TTC549 (cell line): ENCODE results near the gene MYL9.
"Not testable (repeated sequence)": the region's sequence is repeated elsewhere in the genome, so short reads cannot be mapped to it uniquely, and the experiment has no call there.

Source experiments
- FAIRE-seq: peaks from 2 replicates; lab custom pipeline; 2012; peaks lifted over from hg19 to GRCh38; lab: Jason Lieb, UNC

Gene MYL9

GRCh38 chr20:36541227-36541767, at the start of gene MYL9:
Gene MYL9, plus strand, starts transcription at chr20:36541519. Its CDS starts 3,366 bp downstream, at chr20:36544885.
- no peak for FAIRE-seq

- no peak for FAIRE-seq
Measured at GRCh38 chr20:36491901-36492617, 49.3 kb upstream of the MYL9 start.

GRCh38 chr20:36493051-36493800, 48.1 kb upstream of the MYL9 start:
- FAIRE-seq: no peak

GRCh38 chr20:36493801-36494114, 47.6 kb upstream of the MYL9 start:
- no peak for FAIRE-seq

GRCh38 chr20:36496707-36497669, 44.3 kb upstream of the MYL9 start:
- FAIRE-seq: no peak

- no peak for FAIRE-seq
Measured at GRCh38 chr20:36497856-36498255, 43.5 kb upstream of the MYL9 start.

- no peak for FAIRE-seq
Measured at GRCh38 chr20:36498386-36499179, 42.7 kb upstream of the MYL9 start.

- no peak for FAIRE-seq
Measured at GRCh38 chr20:36499211-36499610, 42.1 kb upstream of the MYL9 start.

GRCh38 chr20:36499723-36500501, 41.4 kb upstream of the MYL9 start:
- FAIRE-seq: no peak

- FAIRE-seq: no peak
Measured at GRCh38 chr20:36501367-36502006, 39.8 kb upstream of the MYL9 start.

GRCh38 chr20:36504295-36504694, 37.0 kb upstream of the MYL9 start:
- FAIRE-seq: no peak

- FAIRE-seq: no peak
Measured at GRCh38 chr20:36506253-36506652, 35.1 kb upstream of the MYL9 start.

GRCh38 chr20:36507746-36508145, 33.6 kb upstream of the MYL9 start:
- FAIRE-seq: no peak

GRCh38 chr20:36519012-36519719, 22.2 kb upstream of the MYL9 start:
- FAIRE-seq: no peak

- no peak for FAIRE-seq
Measured at GRCh38 chr20:36519944-36520343, 21.4 kb upstream of the MYL9 start.

GRCh38 chr20:36521526-36521925, 19.8 kb upstream of the MYL9 start:
- FAIRE-seq: no peak

GRCh38 chr20:36522412-36522811, 18.9 kb upstream of the MYL9 start:
- not testable (repeated sequence) for FAIRE-seq

- no peak for FAIRE-seq
Measured at GRCh38 chr20:36523341-36523740, 18.0 kb upstream of the MYL9 start.

GRCh38 chr20:36525620-36526365, 15.5 kb upstream of the MYL9 start:
- FAIRE-seq: no peak
